ENCODE results near the gene ADTRP. TPM values are rescaled to one million over a fixed set of nuclear protein-coding genes. Genes with fewer than 3 reads are reported as not detected.

The ADTRP gene
- total RNA-seq, 2 experiments from 2014 or later: not detected

GRCh38 chr6:11769244-11769643 lies 9.4 kb downstream of the ADTRP start:
- TF ChIP-seq CTCF (conservative IDR thresholded peaks at IDR 0.05; ENCODE audit: low read length): no peak
- no peak for TF ChIP-seq EZH2phosphoT487 (IDR thresholded peaks at IDR 0.05; ENCODE audit: borderline replicate concordance, low read depth, low read length)

GRCh38 chr6:11767978-11768756 lies 10.4 kb downstream of the ADTRP start:
- intact Hi-C loops (cut with micrococcal nuclease; ENCODE audit: unreplicated experiment): no loop called here
- H3K4me3 ChIP-seq (ENCODE audit: low read depth, low read length, poor library complexity, severe bottlenecking): no peak overlapping the region
- no peak overlapping the region for H3K4me2 ChIP-seq (ENCODE audit: low read length)
- no peak overlapping the region for H3K27ac ChIP-seq (ENCODE audit: low read depth, low read length, poor library complexity, severe bottlenecking)
- H4K20me1 ChIP-seq (ENCODE audit: insufficient read depth, low read length): no peaks in the 10 kb centered on the region
- TF ChIP-seq EZH2phosphoT487 (IDR thresholded peaks at IDR 0.05; ENCODE audit: borderline replicate concordance, low read depth, low read length) (no peak), CTCF (conservative IDR thresholded peaks at IDR 0.05; ENCODE audit: low read length) (no peak)
- POLR2A ChIA-PET: interaction anchor here (0.7 kb wide), 1 partner anchor 63 kb away, joined by 3 read pairs; no protein-coding TSS in a partner anchor
- H3K9me2 ChIP-seq (ENCODE audit: insufficient read depth, low read length): no peaks in the 10 kb centered on the region
- CTCF ChIA-PET (ENCODE audit: unreplicated experiment): no interaction called here
- H3K9me3 ChIP-seq (ENCODE audit: low read length): no peaks in the 10 kb centered on the region
- no peak for DNase-seq (ENCODE audit: low spot score)
- H3K79me2 ChIP-seq (ENCODE audit: insufficient read depth, low read depth, low read length): no peaks in the 10 kb centered on the region
- H3K4me1 ChIP-seq (ENCODE audit: insufficient read depth, low read length, poor library complexity, severe bottlenecking): no peaks in the 10 kb centered on the region
- no TSS peak for BruUV-seq (replicated peaks)
- H3K36me3 ChIP-seq (ENCODE audit: insufficient read depth, low read length): no peaks in the 10 kb centered on the region
- no peak overlapping the region for H2AFZ ChIP-seq (ENCODE audit: low read length)

More at GRCh38 chr6:11769244-11769643, 9.4 kb downstream of the ADTRP start:
- Histone ChIP-seq H3K36me3 (ENCODE audit: insufficient read depth, low read length) (no peaks in the 10 kb centered on the region), H4K20me1 (ENCODE audit: insufficient read depth, low read length) (no peaks in the 10 kb centered on the region), H3K9me2 (ENCODE audit: insufficient read depth, low read length) (no peaks in the 10 kb centered on the region), H3K4me1 (ENCODE audit: insufficient read depth, low read length, poor library complexity, severe bottlenecking) (no peaks in the 10 kb centered on the region), H3K9me3 (ENCODE audit: low read length) (no peaks in the 10 kb centered on the region), H3K27ac (ENCODE audit: low read depth, low read length, poor library complexity, severe bottlenecking) (no peak overlapping the region), H3K79me2 (ENCODE audit: insufficient read depth, low read depth, low read length) (no peaks in the 10 kb centered on the region), H3K4me3 (ENCODE audit: low read depth, low read length, poor library complexity, severe bottlenecking) (no peak overlapping the region), H2AFZ (ENCODE audit: low read length) (no peak overlapping the region), H3K4me2 (ENCODE audit: low read length) (no peak overlapping the region)
- CTCF ChIA-PET (ENCODE audit: unreplicated experiment): no interaction called here
- POLR2A ChIA-PET: interaction anchor here (0.6 to 1.5 kb wide), 4 partner anchors 11 to 957 kb away, joined by 3 to 6 read pairs (median 4); no protein-coding TSS in a partner anchor
- intact Hi-C loops (cut with micrococcal nuclease; ENCODE audit: unreplicated experiment): no loop called here
- DNase-seq (ENCODE audit: low spot score): no peak
- no TSS peak for BruUV-seq (replicated peaks)

- H3K27ac ChIP-seq (ENCODE audit: low read depth, low read length, poor library complexity, severe bottlenecking): no peak overlapping the region
- no peak overlapping the region for H2AFZ ChIP-seq (ENCODE audit: low read length)
- H3K4me1 ChIP-seq (ENCODE audit: insufficient read depth, low read length, poor library complexity, severe bottlenecking): no peaks in the 10 kb centered on the region
- DNase-seq (ENCODE audit: low spot score): no peak
- no peak overlapping the region for H3K4me2 ChIP-seq (ENCODE audit: low read length)
- no peak overlapping the region for H3K4me3 ChIP-seq (ENCODE audit: low read depth, low read length, poor library complexity, severe bottlenecking)
- CTCF ChIA-PET (ENCODE audit: unreplicated experiment): no interaction called here
- POLR2A ChIA-PET: no interaction called here
- no peaks in the 10 kb centered on the region for H4K20me1 ChIP-seq (ENCODE audit: insufficient read depth, low read length)
- H3K9me2 ChIP-seq (ENCODE audit: insufficient read depth, low read length): no peaks in the 10 kb centered on the region
- intact Hi-C loops (cut with micrococcal nuclease; ENCODE audit: unreplicated experiment): no loop called here
- no peaks in the 10 kb centered on the region for H3K9me3 ChIP-seq (ENCODE audit: low read length)
- no TSS peak for BruUV-seq (replicated peaks)
- TF ChIP-seq EZH2phosphoT487 (IDR thresholded peaks at IDR 0.05; ENCODE audit: borderline replicate concordance, low read depth, low read length) (no peak), CTCF (conservative IDR thresholded peaks at IDR 0.05; ENCODE audit: low read length) (no peak)
- H3K79me2 ChIP-seq (ENCODE audit: insufficient read depth, low read depth, low read length): no peaks in the 10 kb centered on the region
- H3K36me3 ChIP-seq (ENCODE audit: insufficient read depth, low read length): no peaks in the 10 kb centered on the region
Measured at GRCh38 chr6:11767458-11767857, 11.1 kb downstream of the ADTRP start.

All from OCI-LY7 (cell line).